ENCODE data around the gene SSBP3.

GRCh38 chr1:54287176-54287650 lies 119.0 kb downstream of the SSBP3 start:
- TF ChIP-seq EZH2 (IDR thresholded peaks at IDR 0.05; ENCODE audit: low read depth) (no peak), CTCF (conservative IDR thresholded peaks at IDR 0.05) (no peak)
